Stimulated activated memory B cell treated with anti-CD40 and anti-IgM and Interleukin-4, amounts not matched to agents 10 μg/mL and 1 μg/mL and 100 μg/mL, for 72 hours (primary cell): Measurements from ENCODE around the gene R3HDM2.

ENCODE experiments used
- ATAC-seq: fragments of 150-1000 bp; cut with Tn5 transposase; 2 replicates; pipeline ENCODE4 v1.10.0; 2021
- H3K27ac Mint-ChIP-seq: one replicate; pipeline ENCODE4 v1.8.0; 2022; ENCODE audit warnings: mild to moderate bottlenecking, mixed read lengths
- H3K27me3 Mint-ChIP-seq: one replicate; pipeline ENCODE4 v1.8.0; 2022; ENCODE audit warnings: mixed read lengths
- H3K36me3 Mint-ChIP-seq: one replicate; pipeline ENCODE4 v1.8.0; 2022; ENCODE audit warnings: mixed read lengths
- H3K4me1 Mint-ChIP-seq: one replicate; pipeline ENCODE4 v1.8.0; 2022; ENCODE audit warnings: mixed read lengths
- H3K4me3 Mint-ChIP-seq: one replicate; pipeline ENCODE4 v1.8.0; 2022; ENCODE audit warnings: mild to moderate bottlenecking, moderate library complexity, mixed read lengths
- H3K9me3 Mint-ChIP-seq: one replicate; pipeline ENCODE4 v1.8.0; 2022; ENCODE audit warnings: mixed read lengths

The R3HDM2 gene

DNA sequence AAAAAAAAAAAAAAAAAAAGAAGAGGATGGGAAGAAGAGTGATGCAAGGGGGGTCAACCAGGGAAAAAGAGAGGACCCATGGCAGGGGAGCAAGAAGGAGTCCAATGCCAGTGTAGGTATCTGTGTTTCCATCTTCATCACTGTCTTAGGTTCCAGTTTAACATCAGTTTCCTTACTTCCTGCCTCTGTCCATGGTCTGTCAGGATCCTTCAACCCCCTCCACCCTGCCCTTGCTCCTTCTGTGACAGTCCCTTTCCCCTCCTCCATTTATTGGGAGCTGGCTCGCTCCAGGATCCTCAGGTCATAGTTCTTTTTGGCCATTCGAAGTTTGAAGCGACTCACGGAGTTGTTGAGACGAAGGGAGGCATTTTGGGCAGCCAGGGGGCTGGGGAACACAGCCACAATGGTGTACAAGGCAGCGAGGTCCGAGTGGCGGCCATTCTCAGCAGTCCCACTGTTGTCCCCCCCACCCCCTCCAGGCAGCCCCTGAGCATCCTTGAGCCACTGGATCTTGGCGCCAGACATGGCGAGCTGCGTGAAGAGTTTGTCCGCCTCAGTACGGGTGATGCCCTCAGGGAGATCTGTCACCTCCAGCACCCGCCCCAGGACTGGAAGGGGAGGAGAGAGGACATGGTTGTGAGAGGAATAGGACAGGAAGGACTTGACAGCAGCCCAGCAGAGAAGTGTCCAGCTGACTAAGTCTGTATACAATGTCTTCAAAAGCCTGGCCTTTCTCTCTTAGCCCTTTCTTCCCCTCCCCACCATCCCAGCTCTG lies 176.2 kb downstream of the R3HDM2 start:
- no peak for ATAC-seq

DNA sequence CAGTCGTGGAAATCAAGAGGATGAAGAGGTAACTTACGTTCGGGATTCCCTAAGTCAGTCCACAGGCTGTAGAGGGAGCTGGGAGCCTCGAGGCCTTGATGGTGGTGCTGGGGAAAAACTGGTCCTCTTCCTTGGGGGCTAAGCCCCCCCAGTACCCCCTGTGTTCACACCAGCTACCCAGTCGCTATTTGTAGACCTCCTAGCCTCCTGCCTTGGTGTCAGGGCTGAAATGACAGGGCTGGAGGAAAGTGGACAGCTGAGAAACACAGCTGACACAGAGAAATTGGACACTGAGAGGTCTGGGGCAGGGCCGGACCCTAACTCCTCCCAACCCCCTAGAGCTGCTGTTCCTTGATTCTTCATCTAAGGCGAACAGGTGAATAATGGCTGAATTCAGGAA lies 179.9 kb downstream of the R3HDM2 start, which contains the start of gene STAC3:
STAC3 (minus strand) TSS at position 232 of the 400 bp plus-strand sequence. CDS start 1,551 bp downstream, outside the sequence.
- H3K27me3 Mint-ChIP-seq = no peaks in the 10 kb centered on the region
- H3K9me3 Mint-ChIP-seq = no peaks in the 10 kb centered on the region
- no peak within 1 kb of the TSS for H3K27ac Mint-ChIP-seq
- H3K4me1 Mint-ChIP-seq = peaks cover 13% of the 10 kb centered on the region
- peaks cover 32% of the 10 kb centered on the region for H3K36me3 Mint-ChIP-seq
- H3K4me3 Mint-ChIP-seq = no peak within 1 kb of the TSS
- no peak for ATAC-seq

More for the DNA sequence above, 176.2 kb downstream of the R3HDM2 start:
- no peaks in the 10 kb centered on the region for H3K27me3 Mint-ChIP-seq
- H3K4me3 Mint-ChIP-seq = no peak overlapping the region
- H3K9me3 Mint-ChIP-seq = no peaks in the 10 kb centered on the region
- H3K27ac Mint-ChIP-seq = no peak overlapping the region
- peaks cover 43% of the 10 kb centered on the region for H3K36me3 Mint-ChIP-seq
- H3K4me1 Mint-ChIP-seq = peaks cover under 1% of the 10 kb centered on the region

DNA sequence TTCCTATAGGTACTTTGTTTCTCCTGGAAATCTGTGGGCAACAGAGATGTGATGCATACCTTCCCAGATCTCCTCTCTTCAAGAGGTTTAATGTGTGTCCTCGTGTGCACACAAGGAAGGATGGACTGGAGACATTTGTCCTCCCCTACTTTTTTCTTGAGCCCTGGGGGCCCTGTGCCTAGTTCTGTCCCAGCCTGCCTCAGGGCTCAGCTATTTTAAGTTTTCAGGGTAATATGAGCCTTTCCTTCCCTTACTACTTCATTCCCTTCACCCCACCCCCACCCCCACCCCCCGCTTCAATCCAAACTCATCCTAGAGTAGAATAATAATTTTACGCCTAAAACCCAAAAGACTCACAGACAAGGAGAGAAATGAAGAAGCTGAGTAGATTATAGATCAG lies 180.3 kb downstream of the R3HDM2 start:
- Mint-ChIP-seq H3K4me3 (no peak overlapping the region), H3K9me3 (no peaks in the 10 kb centered on the region), H3K27me3 (no peaks in the 10 kb centered on the region), H3K36me3 (peaks cover 28% of the 10 kb centered on the region), H3K4me1 (peaks cover 13% of the 10 kb centered on the region), H3K27ac (no peak overlapping the region)
- no peak for ATAC-seq

DNA sequence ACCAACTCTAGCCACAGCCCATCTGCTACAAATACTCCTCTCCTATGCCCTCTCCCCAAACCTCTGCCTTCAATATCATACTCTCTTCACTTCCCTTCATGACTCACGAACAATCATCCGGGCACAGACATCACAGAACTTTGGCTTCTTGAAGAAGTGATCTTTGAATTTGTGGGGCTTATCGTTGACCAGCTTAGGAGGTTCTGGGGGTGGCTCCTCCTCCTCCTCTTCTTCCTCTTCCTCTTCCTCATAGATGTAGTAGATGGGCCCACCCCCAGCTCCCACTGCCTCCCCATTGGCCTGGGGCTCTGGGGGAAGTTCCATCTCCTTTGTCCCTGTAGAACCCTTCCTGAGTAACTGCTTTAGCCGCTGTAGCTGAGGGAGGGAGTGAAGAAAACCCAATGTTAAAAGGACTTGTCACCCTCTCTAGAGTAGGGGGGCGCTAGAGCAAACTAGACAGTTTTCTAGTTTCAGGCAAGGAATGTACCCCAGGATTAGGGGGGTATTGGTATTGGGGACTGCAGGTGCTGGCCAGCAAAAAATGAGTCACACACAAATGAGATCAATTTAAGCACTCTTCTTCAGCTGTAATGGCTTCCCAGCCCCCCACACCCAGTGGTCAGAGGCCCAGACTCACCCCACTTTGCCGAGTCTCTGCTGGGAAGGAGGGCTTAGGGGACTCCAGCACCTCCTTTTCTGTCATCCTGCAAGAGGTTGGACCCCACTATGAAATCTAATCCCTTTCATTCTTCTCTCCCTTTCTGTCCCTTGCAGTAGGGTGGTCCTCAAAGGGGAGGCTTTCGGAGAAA lies 181.7 kb downstream of the R3HDM2 start:
- peaks cover 17% of the 10 kb centered on the region for H3K36me3 Mint-ChIP-seq
- H3K4me3 Mint-ChIP-seq = peak overlapping the region; percentile 59
- H3K4me1 Mint-ChIP-seq = peaks cover 15% of the 10 kb centered on the region
- no peaks in the 10 kb centered on the region for H3K9me3 Mint-ChIP-seq
- ATAC-seq = no peak
- H3K27me3 Mint-ChIP-seq = no peaks in the 10 kb centered on the region
- peak overlapping the region; percentile 43 for H3K27ac Mint-ChIP-seq

DNA sequence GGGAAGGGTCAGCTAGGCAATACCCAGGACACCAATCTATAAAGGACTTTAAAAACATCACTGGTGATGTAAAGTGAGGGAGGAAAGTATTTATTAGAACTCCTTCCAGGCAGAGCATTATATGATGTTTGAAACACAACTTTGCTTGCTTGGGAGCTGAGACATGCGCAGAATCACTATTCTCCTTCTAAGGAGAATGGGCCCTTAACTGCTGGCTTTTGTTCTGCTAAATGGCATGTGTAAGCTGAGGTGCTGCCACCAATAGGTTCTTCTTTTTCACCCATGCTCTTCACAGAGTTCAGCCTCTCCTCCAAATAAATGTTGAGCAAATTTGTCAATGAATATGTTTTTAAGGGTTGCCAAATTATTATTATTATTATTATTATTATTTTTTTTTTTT lies 183.8 kb downstream of the R3HDM2 start:
- peaks cover 9% of the 10 kb centered on the region for H3K27me3 Mint-ChIP-seq
- no peak for ATAC-seq
- H3K4me1 Mint-ChIP-seq = peaks cover 35% of the 10 kb centered on the region
- H3K4me3 Mint-ChIP-seq = no peak overlapping the region
- no peak overlapping the region for H3K27ac Mint-ChIP-seq
- no peaks in the 10 kb centered on the region for H3K9me3 Mint-ChIP-seq
- H3K36me3 Mint-ChIP-seq = peaks cover 8% of the 10 kb centered on the region

DNA sequence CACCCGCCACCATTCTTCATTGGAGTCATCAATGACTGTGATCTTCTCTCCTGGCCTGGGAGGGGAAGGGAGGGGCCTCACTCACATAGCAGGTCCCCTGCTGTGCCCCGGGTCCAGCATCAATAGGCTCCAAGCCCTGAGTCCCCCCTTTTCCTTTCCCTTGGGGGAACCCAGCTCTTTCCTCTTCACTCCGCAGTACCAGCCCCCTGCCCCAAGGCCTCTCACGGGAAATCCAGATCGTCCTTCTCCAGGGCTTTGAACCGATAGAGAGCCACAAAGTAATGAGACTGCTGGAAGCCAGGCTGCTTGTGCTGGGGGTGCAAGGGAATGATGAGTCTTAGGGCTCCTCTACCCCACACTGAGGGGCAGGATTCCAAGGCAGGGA lies 186.5 kb downstream of the R3HDM2 start:
- Mint-ChIP-seq H3K36me3 (peaks cover 8% of the 10 kb centered on the region), H3K27me3 (peaks cover 9% of the 10 kb centered on the region), H3K4me1 (peaks cover 58% of the 10 kb centered on the region), H3K27ac (no peak overlapping the region), H3K4me3 (peak overlapping the region; percentile 77), H3K9me3 (no peaks in the 10 kb centered on the region)
- no peak for ATAC-seq

DNA sequence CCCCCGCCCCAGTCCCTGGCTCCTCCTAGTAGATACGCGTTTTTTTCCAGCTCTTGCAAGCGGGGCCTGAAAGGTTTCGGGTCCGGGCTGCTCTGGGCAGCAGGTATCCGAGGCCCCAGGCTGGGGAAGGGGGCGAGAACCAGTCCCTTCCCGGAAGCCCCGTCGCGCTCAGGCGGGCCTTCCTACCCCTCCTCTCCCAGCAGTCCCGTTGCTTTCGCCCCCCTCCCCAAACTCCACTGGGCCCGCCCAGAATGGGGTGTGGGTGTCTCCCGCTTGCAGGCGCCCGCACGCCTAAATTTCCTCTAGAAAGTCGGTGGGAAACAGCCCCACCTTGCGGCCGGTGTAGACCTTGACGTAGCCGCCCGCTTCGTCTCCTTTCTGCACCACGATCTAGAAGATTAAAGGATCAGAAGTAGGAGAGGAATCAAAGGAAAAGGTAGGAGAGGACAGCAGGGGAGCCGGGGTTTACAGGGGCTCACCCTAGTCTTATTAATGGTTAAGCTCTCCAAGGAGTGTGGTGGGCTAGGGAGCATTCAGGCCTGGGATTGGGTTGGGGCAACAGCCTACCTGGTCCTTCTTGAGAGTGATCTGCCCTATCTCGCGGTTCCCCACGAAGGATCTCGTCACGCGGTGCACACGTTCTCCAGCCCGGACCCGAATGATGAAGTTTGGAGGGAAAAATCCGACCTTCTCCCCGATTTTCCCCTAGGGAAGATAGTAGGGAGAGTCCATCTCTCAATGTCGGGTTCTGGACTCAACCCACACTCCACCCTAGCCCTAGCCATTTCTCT lies 187.1 kb downstream of the R3HDM2 start:
- Mint-ChIP-seq H3K4me1 (peaks cover 58% of the 10 kb centered on the region), H3K4me3 (peak overlapping the region; percentile 77), H3K36me3 (peaks cover 2% of the 10 kb centered on the region), H3K27ac (no peak overlapping the region), H3K27me3 (peaks cover 14% of the 10 kb centered on the region), H3K9me3 (no peaks in the 10 kb centered on the region)
- peak; percentile 40 for ATAC-seq

DNA sequence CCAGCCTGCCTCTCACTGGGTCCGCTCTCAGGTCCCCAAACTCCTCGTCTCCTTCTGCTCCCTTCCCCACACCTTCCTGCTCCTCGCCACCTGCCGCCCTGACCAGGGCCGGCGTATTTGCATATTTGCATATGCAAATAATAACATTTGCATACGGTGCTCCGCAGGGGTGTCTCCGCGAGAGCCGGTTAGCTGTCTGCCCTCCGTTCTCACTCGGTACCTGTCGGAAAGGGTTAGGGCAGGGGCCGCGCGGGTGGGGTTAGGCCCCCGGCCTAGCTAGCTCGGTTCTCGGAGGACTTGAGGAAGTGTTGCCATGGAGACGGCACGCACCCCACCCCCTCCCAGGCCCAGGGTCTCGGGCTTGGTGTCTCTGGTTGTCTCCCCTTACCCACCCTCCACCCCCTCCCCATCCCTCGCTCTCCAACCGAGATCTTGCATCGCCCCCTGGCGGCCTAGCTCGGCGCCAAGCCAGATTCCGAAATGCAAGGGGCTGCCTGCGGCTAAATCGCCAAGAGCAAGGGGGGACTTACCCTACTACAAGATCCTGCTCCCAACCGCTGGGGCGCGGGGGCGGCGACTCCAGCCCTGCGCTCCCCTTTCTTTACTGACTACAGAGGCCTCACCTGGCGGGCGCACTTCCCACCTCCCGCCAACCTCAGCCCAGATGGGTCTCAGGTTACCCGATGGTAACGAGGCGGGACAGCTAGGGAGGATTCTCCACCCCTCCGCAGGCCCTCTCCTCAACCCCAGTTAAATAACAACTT lies 188.0 kb downstream of the R3HDM2 start:
- peak; percentile 72 for ATAC-seq
- Mint-ChIP-seq H3K9me3 (no peaks in the 10 kb centered on the region), H3K27me3 (peaks cover 19% of the 10 kb centered on the region), H3K36me3 (no peaks in the 10 kb centered on the region), H3K4me3 (peak overlapping the region; percentile 77), H3K27ac (peak overlapping the region; percentile 62), H3K4me1 (peaks cover 63% of the 10 kb centered on the region)

DNA sequence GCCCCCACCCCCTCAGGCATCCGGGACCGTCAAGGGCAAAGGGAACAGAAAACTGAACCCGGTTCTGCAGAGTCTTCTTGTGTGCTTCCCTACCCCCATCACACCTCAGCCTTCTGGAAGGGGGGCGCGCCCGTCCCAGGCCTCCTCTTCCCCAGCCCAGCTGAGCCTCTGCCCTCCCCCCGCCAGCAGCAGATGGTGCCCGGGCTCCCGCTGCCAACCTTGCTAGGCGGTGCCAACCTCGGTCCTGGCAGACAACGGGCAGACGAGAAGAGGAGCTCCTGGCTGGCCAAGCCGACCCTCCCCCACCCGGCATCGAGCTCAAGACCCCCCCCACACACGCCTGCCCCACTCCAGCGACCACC lies 188.5 kb downstream of the R3HDM2 start:
- peak; percentile 5 for ATAC-seq
- Mint-ChIP-seq H3K9me3 (no peaks in the 10 kb centered on the region), H3K27me3 (peaks cover 25% of the 10 kb centered on the region), H3K4me1 (peaks cover 68% of the 10 kb centered on the region), H3K4me3 (peak overlapping the region; percentile 77), H3K27ac (peak overlapping the region; percentile 62), H3K36me3 (no peaks in the 10 kb centered on the region)

DNA sequence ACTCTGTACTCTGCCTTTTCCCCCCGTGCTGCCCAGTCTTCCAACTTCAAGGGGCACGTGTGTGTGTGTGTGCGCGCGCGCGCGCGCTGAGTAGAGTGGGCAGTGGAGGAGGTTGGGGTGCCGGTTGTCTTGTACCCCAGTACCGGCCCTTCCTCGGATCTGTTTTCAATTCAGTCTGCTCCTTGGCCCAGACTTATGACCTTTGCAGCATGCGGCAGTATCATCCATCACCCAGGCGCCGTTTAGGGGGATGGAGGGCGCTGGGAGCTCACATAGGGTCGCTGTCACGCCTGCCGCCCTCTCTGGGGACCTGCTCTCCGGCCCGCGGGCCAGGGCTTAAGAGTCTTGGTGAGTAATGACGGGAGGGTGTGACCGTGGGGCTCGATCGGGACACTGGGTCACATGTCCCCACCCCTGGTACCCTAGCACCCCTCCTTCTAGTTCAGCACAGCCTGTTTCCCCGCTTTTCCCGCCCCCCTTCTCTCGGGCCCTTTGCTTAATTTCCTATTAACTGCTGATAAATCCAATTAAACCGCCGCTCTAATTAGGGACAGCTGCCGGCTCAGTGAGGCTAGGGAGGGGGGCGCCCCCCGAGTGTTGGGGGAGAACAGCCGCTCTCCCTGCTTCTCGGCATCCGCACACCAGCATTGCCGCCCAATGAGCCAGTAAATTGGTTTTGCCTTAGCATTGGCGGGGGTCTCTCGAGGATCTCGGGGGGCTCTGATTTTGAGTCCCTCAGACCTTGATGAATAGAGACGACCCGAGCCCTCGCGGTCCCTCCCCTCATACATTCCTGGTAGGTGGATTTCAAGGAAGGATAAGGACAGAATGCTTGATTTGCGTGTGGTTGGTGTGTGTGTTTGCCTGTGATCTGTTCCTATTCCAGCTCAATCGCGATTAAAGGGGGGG lies 189.2 kb downstream of the R3HDM2 start:
- no peaks in the 10 kb centered on the region for H3K9me3 Mint-ChIP-seq
- H3K4me1 Mint-ChIP-seq = peaks cover 75% of the 10 kb centered on the region
- H3K27me3 Mint-ChIP-seq = peaks cover 29% of the 10 kb centered on the region
- no peak for ATAC-seq
- H3K36me3 Mint-ChIP-seq = no peaks in the 10 kb centered on the region
- H3K4me3 Mint-ChIP-seq = peak overlapping the region; percentile 77
- peak overlapping the region; percentile 62 for H3K27ac Mint-ChIP-seq

DNA sequence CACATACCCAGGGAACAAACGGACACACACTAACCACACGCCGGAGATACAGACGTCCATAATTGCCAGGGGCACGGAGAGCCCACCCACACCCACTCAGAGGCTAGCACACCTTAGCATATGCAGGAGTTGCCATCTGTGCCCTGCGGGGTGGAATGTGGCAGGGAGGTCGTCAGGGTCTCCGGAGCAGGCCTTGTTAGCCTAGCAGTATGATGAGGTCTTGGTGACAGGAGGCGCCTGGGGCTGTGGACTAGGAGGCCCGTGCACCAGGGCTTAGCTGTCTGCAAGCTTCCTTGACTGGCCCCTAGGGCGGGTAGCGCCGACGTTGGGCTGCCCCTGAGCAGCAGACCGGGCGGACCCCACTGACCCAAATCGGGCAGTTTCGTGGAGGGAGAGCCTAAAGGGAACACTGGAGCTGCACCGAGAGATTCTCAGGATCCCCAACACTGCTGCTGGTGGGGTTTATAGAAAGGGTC lies 189.9 kb downstream of the R3HDM2 start:
- Mint-ChIP-seq H3K27ac (peak overlapping the region; percentile 75), H3K36me3 (no peaks in the 10 kb centered on the region), H3K27me3 (peaks cover 29% of the 10 kb centered on the region), H3K4me1 (peaks cover 82% of the 10 kb centered on the region), H3K9me3 (no peaks in the 10 kb centered on the region), H3K4me3 (peak overlapping the region; percentile 79)
- no peak for ATAC-seq

DNA sequence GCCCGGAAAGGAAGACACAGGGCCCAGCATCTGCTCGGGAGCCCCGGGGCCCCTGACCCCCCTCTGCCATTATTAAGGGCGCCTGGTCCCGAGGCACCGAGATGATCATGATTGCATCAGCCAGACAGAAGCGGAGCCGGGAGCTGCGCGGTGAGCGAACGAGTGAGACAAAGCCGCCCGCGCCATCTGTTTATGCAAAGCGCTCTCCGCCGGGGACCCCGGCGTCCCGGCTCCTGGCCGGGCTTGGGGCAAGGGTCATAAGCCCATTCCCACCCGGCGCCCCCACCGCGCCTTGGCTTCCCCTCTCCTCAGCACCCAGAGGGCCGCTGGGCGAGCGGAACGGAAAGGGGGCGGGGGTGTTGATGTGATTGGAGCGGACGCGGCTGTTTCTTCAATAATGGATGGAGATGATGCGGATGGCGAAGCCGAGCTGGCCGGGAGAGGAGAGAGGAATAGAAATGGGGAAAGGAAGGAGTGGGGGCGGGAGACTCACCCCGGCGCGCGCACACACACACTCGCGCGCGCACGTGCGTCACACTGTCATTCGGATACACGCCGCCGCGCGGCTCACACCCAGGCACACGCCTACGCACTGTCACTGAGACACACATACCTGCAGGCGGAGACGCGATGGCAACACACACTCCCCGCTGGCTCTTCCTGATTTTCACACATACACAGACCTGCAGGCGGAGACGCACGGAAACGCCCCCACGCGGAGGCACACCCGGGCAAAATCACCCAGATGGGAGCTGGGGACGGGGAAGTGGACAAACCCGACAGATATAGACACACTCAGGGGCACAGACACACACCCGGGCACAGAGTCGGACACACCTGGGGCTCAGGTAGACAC lies 190.5 kb downstream of the R3HDM2 start:
- Mint-ChIP-seq H3K27ac (peak overlapping the region; percentile 75), H3K36me3 (no peaks in the 10 kb centered on the region), H3K4me3 (peak overlapping the region; percentile 79), H3K27me3 (peaks cover 29% of the 10 kb centered on the region), H3K9me3 (no peaks in the 10 kb centered on the region), H3K4me1 (peaks cover 88% of the 10 kb centered on the region)
- ATAC-seq = peak; percentile 54

DNA sequence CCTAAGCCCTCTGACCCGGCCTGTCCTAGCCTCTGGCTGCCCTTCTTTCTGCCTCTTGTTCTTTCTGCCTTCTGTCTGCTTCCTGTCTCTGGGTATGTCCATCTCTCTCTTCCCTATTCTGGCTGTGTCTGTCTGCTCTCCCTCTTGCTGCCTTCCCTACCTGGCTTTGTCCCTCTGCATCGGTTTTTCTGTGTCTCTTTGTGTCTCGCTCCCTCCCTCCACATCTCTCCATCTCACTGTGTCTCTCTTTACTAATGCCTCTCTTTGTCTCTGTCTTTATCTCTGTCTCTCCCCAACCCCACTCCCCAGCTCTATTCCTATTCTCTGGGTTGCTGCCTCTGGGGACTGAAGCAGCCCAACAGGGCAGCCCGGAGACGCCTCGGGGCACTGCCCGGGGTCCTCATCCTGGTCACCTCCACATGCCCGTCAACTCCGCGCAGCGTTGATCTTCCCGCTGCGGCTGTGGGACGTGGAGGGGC lies 191.2 kb downstream of the R3HDM2 start:
- Mint-ChIP-seq H3K36me3 (peaks cover under 1% of the 10 kb centered on the region), H3K9me3 (no peaks in the 10 kb centered on the region), H3K27ac (peak overlapping the region; percentile 75), H3K4me3 (peak overlapping the region; percentile 79), H3K4me1 (peaks cover 95% of the 10 kb centered on the region), H3K27me3 (peaks cover 29% of the 10 kb centered on the region)
- no peak for ATAC-seq
